ENCODE data around the gene TBC1D8.

- no peak for TF ChIP-seq CTCF (IDR thresholded peaks at IDR 0.05)
- no peak for TF ChIP-seq POLR2A (IDR thresholded peaks at IDR 0.05)
Observed at GRCh38 chr2:101162561-101163330, 11.6 kb upstream of the TBC1D8 start.

Measured in body of pancreas (tissue), 4 donors.